ENCODE results near the gene CFAP74. TPM values are rescaled to one million over a fixed set of nuclear protein-coding genes. Genes with fewer than 3 reads are reported as not detected.
A peak's percentile ranks its signal among the peaks of the same experiment; 100 is the strongest.
"Not testable (repeated sequence)": the region's sequence is repeated elsewhere in the genome, so short reads cannot be mapped to it uniquely, and the experiment has no call there.

Gene CFAP74
- total RNA-seq, 1 donor from 2014 or later = 0.12 TPM

- no peaks in the 10 kb centered on the region for H3K27me3 Mint-ChIP-seq (ENCODE audit: low read depth)
- DNase-seq (ENCODE audit: low read depth, low spot score) = no peak
- no peak overlapping the region for H3K27ac Mint-ChIP-seq (ENCODE audit: unreplicated experiment)
- no peaks in the 10 kb centered on the region for H3K9me3 Mint-ChIP-seq
- TF ChIP-seq, protein P1, sequence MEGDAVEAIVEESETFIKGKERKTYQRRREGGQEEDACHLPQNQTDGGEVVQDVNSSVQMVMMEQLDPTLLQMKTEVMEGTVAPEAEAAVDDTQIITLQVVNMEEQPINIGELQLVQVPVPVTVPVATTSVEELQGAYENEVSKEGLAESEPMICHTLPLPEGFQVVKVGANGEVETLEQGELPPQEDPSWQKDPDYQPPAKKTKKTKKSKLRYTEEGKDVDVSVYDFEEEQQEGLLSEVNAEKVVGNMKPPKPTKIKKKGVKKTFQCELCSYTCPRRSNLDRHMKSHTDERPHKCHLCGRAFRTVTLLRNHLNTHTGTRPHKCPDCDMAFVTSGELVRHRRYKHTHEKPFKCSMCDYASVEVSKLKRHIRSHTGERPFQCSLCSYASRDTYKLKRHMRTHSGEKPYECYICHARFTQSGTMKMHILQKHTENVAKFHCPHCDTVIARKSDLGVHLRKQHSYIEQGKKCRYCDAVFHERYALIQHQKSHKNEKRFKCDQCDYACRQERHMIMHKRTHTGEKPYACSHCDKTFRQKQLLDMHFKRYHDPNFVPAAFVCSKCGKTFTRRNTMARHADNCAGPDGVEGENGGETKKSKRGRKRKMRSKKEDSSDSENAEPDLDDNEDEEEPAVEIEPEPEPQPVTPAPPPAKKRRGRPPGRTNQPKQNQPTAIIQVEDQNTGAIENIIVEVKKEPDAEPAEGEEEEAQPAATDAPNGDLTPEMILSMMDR (conservative IDR thresholded peaks at IDR 0.05) = no peak
- H3K4me1 Mint-ChIP-seq = peaks cover 12% of the 10 kb centered on the region
- no peaks in the 10 kb centered on the region for H3K36me3 Mint-ChIP-seq (ENCODE audit: low read depth)
- no peak overlapping the region for H3K4me3 Mint-ChIP-seq
Measured at GRCh38 chr1:1979482-1980165, 24.0 kb downstream of the CFAP74 start.

- H3K27ac Mint-ChIP-seq (ENCODE audit: unreplicated experiment); H3K36me3 Mint-ChIP-seq (ENCODE audit: low read depth); H3K9me3 Mint-ChIP-seq; H3K27me3 Mint-ChIP-seq (ENCODE audit: low read depth); DNase-seq (ENCODE audit: low read depth, low spot score); H3K4me3 Mint-ChIP-seq: not testable (repeated sequence)
- peaks cover 12% of the 10 kb centered on the region for H3K4me1 Mint-ChIP-seq
Measured at GRCh38 chr1:1978690-1979481, 24.7 kb downstream of the CFAP74 start.

- H3K9me3 Mint-ChIP-seq = no peaks in the 10 kb centered on the region
- no peak overlapping the region for H3K27ac Mint-ChIP-seq (ENCODE audit: unreplicated experiment)
- TF ChIP-seq, protein P1 (conservative IDR thresholded peaks at IDR 0.05) = no peak
- H3K4me3 Mint-ChIP-seq = no peak overlapping the region
- H3K36me3 Mint-ChIP-seq (ENCODE audit: low read depth) = no peaks in the 10 kb centered on the region
- no peaks in the 10 kb centered on the region for H3K27me3 Mint-ChIP-seq (ENCODE audit: low read depth)
- peaks cover 12% of the 10 kb centered on the region for H3K4me1 Mint-ChIP-seq
- no peak for DNase-seq (ENCODE audit: low read depth, low spot score)
Measured at GRCh38 chr1:1978108-1978507, 25.5 kb downstream of the CFAP74 start.

- no peak for DNase-seq (ENCODE audit: low read depth, low spot score)
- H3K9me3 Mint-ChIP-seq = no peaks in the 10 kb centered on the region
- H3K36me3 Mint-ChIP-seq (ENCODE audit: low read depth) = no peaks in the 10 kb centered on the region
- H3K27ac Mint-ChIP-seq (ENCODE audit: unreplicated experiment) = peak overlapping the region; percentile 27
- TF ChIP-seq, protein P1 (conservative IDR thresholded peaks at IDR 0.05) = no peak
- no peak overlapping the region for H3K4me3 Mint-ChIP-seq
- peaks cover 7% of the 10 kb centered on the region for H3K4me1 Mint-ChIP-seq
- H3K27me3 Mint-ChIP-seq (ENCODE audit: low read depth) = no peaks in the 10 kb centered on the region
Measured at GRCh38 chr1:1976031-1976430, 27.6 kb downstream of the CFAP74 start.

- no peak overlapping the region for H3K4me3 Mint-ChIP-seq
- H3K27ac Mint-ChIP-seq (ENCODE audit: unreplicated experiment) = no peak overlapping the region
- H3K27me3 Mint-ChIP-seq (ENCODE audit: low read depth) = no peaks in the 10 kb centered on the region
- peaks cover 7% of the 10 kb centered on the region for H3K4me1 Mint-ChIP-seq
- H3K9me3 Mint-ChIP-seq = no peaks in the 10 kb centered on the region
- TF ChIP-seq, protein P1 (conservative IDR thresholded peaks at IDR 0.05) = no peak
- H3K36me3 Mint-ChIP-seq (ENCODE audit: low read depth) = no peaks in the 10 kb centered on the region
- no peak for DNase-seq (ENCODE audit: low read depth, low spot score)
Measured at GRCh38 chr1:1975535-1975934, 28.1 kb downstream of the CFAP74 start.

GRCh38 chr1:1974834-1975233 lies 28.8 kb downstream of the CFAP74 start:
- peaks cover 7% of the 10 kb centered on the region for H3K4me1 Mint-ChIP-seq
- no peak overlapping the region for H3K27ac Mint-ChIP-seq (ENCODE audit: unreplicated experiment)
- H3K27me3 Mint-ChIP-seq (ENCODE audit: low read depth) = no peaks in the 10 kb centered on the region
- no peaks in the 10 kb centered on the region for H3K9me3 Mint-ChIP-seq
- H3K4me3 Mint-ChIP-seq = no peak overlapping the region
- DNase-seq (ENCODE audit: low read depth, low spot score) = no peak
- H3K36me3 Mint-ChIP-seq (ENCODE audit: low read depth) = no peaks in the 10 kb centered on the region
- TF ChIP-seq, protein P1 (conservative IDR thresholded peaks at IDR 0.05) = no peak
